Measurements from ENCODE around the gene KRT74. TPM values are rescaled to one million over a fixed set of nuclear protein-coding genes. Genes with fewer than 3 reads are reported as not detected.

KRT74 gene
- total RNA-seq, 1 experiment from 2014 or later: not detected

GRCh38 chr12:52611080-52611468 is 37.4 kb upstream of the KRT74 start:
- Mint-ChIP-seq H3K4me1 (peaks cover 4% of the 10 kb centered on the region; the same call in 1 of the 2 replicates), H3K27me3 (ENCODE audit: low read depth) (peaks cover 3% of the 10 kb centered on the region; the same call in 1 of the 2 replicates), H3K27ac (no peak overlapping the region), H3K4me3 (no peak overlapping the region), H3K9me3 (no peaks in the 10 kb centered on the region), H3K36me3 (no peaks in the 10 kb centered on the region)
- ATAC-seq: no peak
- DNase-seq (ENCODE audit: low spot score): no peak
- POLR2A ChIA-PET: interaction anchor here (1.0 kb wide), 1 partner anchor 11 kb away, joined by 3 read pairs; no protein-coding TSS in a partner anchor
- no peak for TF ChIP-seq CBFB (CRISPR knock-in tag; IDR thresholded peaks at IDR 0.05; ENCODE audit: low read depth)
- no peak for TF ChIP-seq ZSCAN18 (CRISPR knock-in tag; IDR thresholded peaks at IDR 0.05)
- no peak for TF ChIP-seq GRHL2 (CRISPR knock-in tag; IDR thresholded peaks at IDR 0.05; ENCODE audit: insufficient replicate concordance, severe bottlenecking)
- TF ChIP-seq ZNF671 (CRISPR knock-in tag; IDR thresholded peaks at IDR 0.05): no peak
- no peak for TF ChIP-seq FOXP4 (CRISPR knock-in tag; IDR thresholded peaks at IDR 0.05)
- no peak for TF ChIP-seq FOXJ3 (CRISPR knock-in tag; IDR thresholded peaks at IDR 0.05; ENCODE audit: borderline replicate concordance)
- no peak for TF ChIP-seq MXD4 (CRISPR knock-in tag; IDR thresholded peaks at IDR 0.05; ENCODE audit: borderline replicate concordance)
- TF ChIP-seq TP53 (CRISPR knock-in tag; IDR thresholded peaks at IDR 0.05): no peak
- no peak for TF ChIP-seq ZNF396 (CRISPR knock-in tag; IDR thresholded peaks at IDR 0.05; ENCODE audit: borderline replicate concordance)
- no peak for TF ChIP-seq E2F1 (CRISPR knock-in tag; IDR thresholded peaks at IDR 0.05)
- TF ChIP-seq ERG (CRISPR knock-in tag; IDR thresholded peaks at IDR 0.05): no peak
- TF ChIP-seq PREB (CRISPR knock-in tag; IDR thresholded peaks at IDR 0.05; ENCODE audit: borderline replicate concordance): no peak
- TF ChIP-seq HMGXB4 (CRISPR knock-in tag; IDR thresholded peaks at IDR 0.05): no peak
- CTCF ChIA-PET: interaction anchor here (0.9 to 2.5 kb wide), 15 partner anchors 22 to 370 kb away, joined by 3 to 20 read pairs (median 5); no protein-coding TSS in a partner anchor

- Mint-ChIP-seq H3K9me3 (no peaks in the 10 kb centered on the region), H3K27ac (no peak overlapping the region), H3K36me3 (no peaks in the 10 kb centered on the region), H3K4me1 (peaks cover 4% of the 10 kb centered on the region; the same call in 1 of the 2 replicates), H3K27me3 (ENCODE audit: low read depth) (peaks cover 3% of the 10 kb centered on the region; the same call in 1 of the 2 replicates), H3K4me3 (no peak overlapping the region)
- ChIA-PET CTCF (interaction anchor here (0.9 to 1.7 kb wide), 5 partner anchors 31 to 262 kb away, joined by 3 to 4 read pairs (median 3); no protein-coding TSS in a partner anchor), POLR2A (interaction anchor here (0.9 kb wide), 1 partner anchor 31 kb away, joined by 3 read pairs; no protein-coding TSS in a partner anchor)
- TF ChIP-seq ZNF263 (CRISPR knock-in tag; IDR thresholded peaks at IDR 0.05; ENCODE audit: low read depth) (no peak), NR2C2 (CRISPR knock-in tag; IDR thresholded peaks at IDR 0.05) (no peak), CTCF (IDR thresholded peaks at IDR 0.05) (no peak), PRRX2 (CRISPR knock-in tag; IDR thresholded peaks at IDR 0.05) (no peak), ZNF121 (CRISPR knock-in tag; IDR thresholded peaks at IDR 0.05) (no peak)
- DNase-seq (ENCODE audit: low spot score): no peak
- no peak for ATAC-seq
These were observed 35.4 kb upstream of the KRT74 start for GRCh38 chr12:52608826-52609630.
